ENCODE measurements around the gene FNDC3A.
"Not testable (repeated sequence)": the region's sequence is repeated elsewhere in the genome, so short reads cannot be mapped to it uniquely, and the experiment has no call there.

FNDC3A gene

GRCh38 chr13:49053215-49053614 lies 77.5 kb downstream of the FNDC3A start:
- no peak for DNase-seq (ENCODE audit: extremely low spot score)
- POLR2A ChIA-PET: no interaction called here
- TF ChIP-seq CTCF (IDR thresholded peaks at IDR 0.05; ENCODE audit: control extremely low read depth, extremely low read depth, low read depth, missing control alignments): no peak
- CTCF ChIA-PET: interaction anchor here (1.1 to 1.6 kb wide), 2 partner anchors 10 to 17 kb away, joined by 3 read pairs; no protein-coding TSS in a partner anchor

- CTCF ChIA-PET: no interaction called here
- POLR2A ChIA-PET: no interaction called here
- TF ChIP-seq CTCF (IDR thresholded peaks at IDR 0.05; ENCODE audit: control extremely low read depth, extremely low read depth, low read depth, missing control alignments): no peak
Measured at GRCh38 chr13:49053906-49054305, 78.2 kb downstream of the FNDC3A start.

GRCh38 chr13:49055021-49055420 lies 79.3 kb downstream of the FNDC3A start:
- no peak for TF ChIP-seq CTCF (IDR thresholded peaks at IDR 0.05; ENCODE audit: control extremely low read depth, extremely low read depth, low read depth, missing control alignments)
- ChIA-PET POLR2A (no interaction called here), CTCF (no interaction called here)
- no peak for DNase-seq (ENCODE audit: extremely low spot score)

More at GRCh38 chr13:49053906-49054305, 78.2 kb downstream of the FNDC3A start:
- no peak for DNase-seq (ENCODE audit: extremely low spot score)

GRCh38 chr13:49057176-49057575 lies 81.5 kb downstream of the FNDC3A start:
- no peak for DNase-seq (ENCODE audit: extremely low spot score)
- ChIA-PET CTCF (no interaction called here), POLR2A (no interaction called here)
- no peak for TF ChIP-seq CTCF (IDR thresholded peaks at IDR 0.05; ENCODE audit: control extremely low read depth, extremely low read depth, low read depth, missing control alignments)

- TF ChIP-seq CTCF (IDR thresholded peaks at IDR 0.05; ENCODE audit: control extremely low read depth, extremely low read depth, low read depth, missing control alignments): no peak
- no peak for DNase-seq (ENCODE audit: extremely low spot score)
- ChIA-PET POLR2A (no interaction called here), CTCF (interaction anchor here (0.9 to 1.1 kb wide), 3 partner anchors 9 to 24 kb away, joined by 3 read pairs; no protein-coding TSS in a partner anchor)
Measured at GRCh38 chr13:49058761-49059160, 83.0 kb downstream of the FNDC3A start.

- POLR2A ChIA-PET: no interaction called here
- CTCF ChIA-PET: no interaction called here
- TF ChIP-seq CTCF (IDR thresholded peaks at IDR 0.05; ENCODE audit: control extremely low read depth, extremely low read depth, low read depth, missing control alignments): no peak
- DNase-seq (ENCODE audit: extremely low spot score): no peak
Measured at GRCh38 chr13:49060678-49061387, 85.1 kb downstream of the FNDC3A start.

GRCh38 chr13:49061388-49061752 lies 85.7 kb downstream of the FNDC3A start:
- POLR2A ChIA-PET; CTCF ChIA-PET; DNase-seq (ENCODE audit: extremely low spot score): not testable (repeated sequence)

Measured in GM10248 (cell line).